Endothelial cell of umbilical vein (primary cell): ENCODE results near the gene HAUS7. TPM values are rescaled to one million over a fixed set of nuclear protein-coding genes. Genes with fewer than 3 reads are reported as not detected.
A peak's percentile ranks its signal among the peaks of the same experiment; 100 is the strongest.

ENCODE experiments used
- Bru-seq: library from RNA; stranded (reverse); fragments of 400-500 nt; gene quantifications from one replicate; lab custom pipeline; 2021; lab: Mats Ljungman, UMichigan
- BruChase-seq, 2 experiments: library from RNA; stranded (reverse); fragments of 400-500 nt; gene quantifications; one replicate each; lab custom pipeline; 2021; lab: Mats Ljungman, UMichigan
- BruUV-seq: library from RNA; stranded (reverse); fragments of 400-500 nt; replicated peaks from 2 replicates; lab custom pipeline; 2021; lab: Mats Ljungman, UMichigan
- CTCF ChIA-PET: fragments of 300-600, 350-600 bp; sonication (Branson Sonifier 250); formaldehyde crosslinking; loops from one replicate; lab custom pipeline; 2021; ENCODE audit warnings: antibody characterized with exemption, inconsistent platforms; lab: Charles Lee
- POLR2A ChIA-PET: fragments of 300-600, 350-600 bp; sonication (Branson Sonifier 250); formaldehyde crosslinking; loops from one replicate; lab custom pipeline; 2021; ENCODE audit warnings: antibody characterized with exemption, inconsistent platforms; lab: Charles Lee
- DNase-seq: peaks from one replicate; pipeline ENCODE4 v3.0.0-alpha.2; 2011; ENCODE audit warnings: low read depth, low spot score
- FAIRE-seq: peaks from 2 replicates; lab custom pipeline; 2011; peaks lifted over from hg19 to GRCh38; lab: Jason Lieb, UNC
- H2AFZ ChIP-seq: 2 replicates; pipeline ENCODE4 v1.6.0; 2012; ENCODE audit warnings: low read depth, low read length, control low read depth, inconsistent platforms
- H3K27ac ChIP-seq: 2 replicates; pipeline ENCODE4 v1.5.1; 2011; ENCODE audit warnings: low read depth, mild to moderate bottlenecking, control low read depth, low read length, moderate library complexity; ENCODE audit not compliant: insufficient read depth
- H3K27me3 ChIP-seq, 2 experiments: 2 replicates each; pipeline versions ENCODE4 v1.6.0 to v1.6.1; 2011; ENCODE audit warnings: low read length in 2 of 2, mixed read lengths in 1 of 2; ENCODE audit not compliant: control insufficient read depth in 2 of 2, insufficient read depth in 2 of 2
- H3K36me3 ChIP-seq, 2 experiments: 2 replicates in 1 of 2; 3 replicates in 1 of 2; pipeline ENCODE4 v1.5.1; 2011; ENCODE audit warnings: low read length in 2 of 2, mild to moderate bottlenecking in 1 of 2, moderate library complexity in 1 of 2; ENCODE audit not compliant: control insufficient read depth in 2 of 2, insufficient read depth in 2 of 2; ENCODE audit errors: extremely low read depth in 1 of 2
- H3K4me1 ChIP-seq: 3 replicates; pipeline ENCODE4 v1.5.1; 2011; ENCODE audit warnings: mild to moderate bottlenecking, low read length; ENCODE audit not compliant: control insufficient read depth, insufficient read depth; ENCODE audit errors: extremely low read depth
- H3K4me2 ChIP-seq: 2 replicates; pipeline ENCODE4 v1.6.1; 2011; ENCODE audit warnings: low read length, control low read depth, mixed read lengths; ENCODE audit not compliant: insufficient read depth
- H3K4me3 ChIP-seq, 3 experiments: fragments of 200-600 bp in 1 of 3; sonication (generic), shearing (Covaris generic) in 1 of 3; replicated peaks in 1 of 3; 2 replicates each; pipeline ENCODE4 v1.5.1; 2011 to 2016; ENCODE audit warnings: control low read depth in 3 of 3, low read length in 3 of 3, mild to moderate bottlenecking in 2 of 3, inconsistent platforms in 1 of 3, low read depth in 1 of 3, moderate library complexity in 1 of 3; ENCODE audit not compliant: insufficient read depth in 1 of 3
- H3K79me2 ChIP-seq: 2 replicates; pipeline ENCODE4 v1.6.0; 2012; ENCODE audit warnings: low read length, inconsistent platforms; ENCODE audit not compliant: control insufficient read depth, insufficient read depth
- H3K9ac ChIP-seq: replicated peaks from 2 replicates; pipeline ENCODE3; 2011; ENCODE audit warnings: low read length, control low read depth; ENCODE audit not compliant: insufficient read depth; ENCODE audit errors: extremely low read depth
- H3K9me1 ChIP-seq: replicated peaks from 3 replicates; pipeline ENCODE4 v1.6.0; 2011; ENCODE audit warnings: mild to moderate bottlenecking, low read length; ENCODE audit not compliant: control insufficient read depth, insufficient read depth; ENCODE audit errors: extremely low read depth
- H3K9me3 ChIP-seq: replicated peaks from 2 replicates; pipeline ENCODE4 v1.5.1; 2012; ENCODE audit warnings: low read length, inconsistent platforms; ENCODE audit not compliant: control insufficient read depth, insufficient read depth
- H4K20me1 ChIP-seq: replicated peaks from 2 replicates; pipeline ENCODE3; 2011; ENCODE audit warnings: mild to moderate bottlenecking, low read length; ENCODE audit not compliant: control insufficient read depth, insufficient read depth; ENCODE audit errors: extremely low read depth
- EZH2 ChIP-seq: IDR thresholded peaks from 2 replicates; pipeline ENCODE4 v1.6.1; 2012; ENCODE audit warnings: borderline replicate concordance, low read depth, mild to moderate bottlenecking, moderate library complexity, low read length, inconsistent platforms; ENCODE audit not compliant: severe bottlenecking
- FOS ChIP-seq: IDR thresholded peaks from 2 replicates; pipeline ENCODE4 v1.6.1; 2011; ENCODE audit warnings: mild to moderate bottlenecking, low read length, moderate library complexity, borderline replicate concordance; ENCODE audit not compliant: insufficient read depth
- GATA2 ChIP-seq: IDR thresholded peaks from 2 replicates; pipeline ENCODE4 v1.7.0; 2011; ENCODE audit warnings: low read depth, mild to moderate bottlenecking, moderate library complexity, mixed read lengths, low read length; ENCODE audit not compliant: insufficient read length, insufficient read depth
- POLR2A ChIP-seq: IDR thresholded peaks from 2 replicates; pipeline ENCODE4 v1.6.1; 2012; ENCODE audit warnings: low read depth, mild to moderate bottlenecking, control low read depth, low read length
- POLR2AphosphoS5 ChIP-seq: IDR thresholded peaks from 2 replicates; pipeline ENCODE4 v1.6.1; 2012; ENCODE audit warnings: low read depth, mild to moderate bottlenecking, control low read depth, low read length, moderate library complexity; ENCODE audit not compliant: insufficient read depth
- dilution Hi-C: fragments of 300-500 bp; cut with MboI; formaldehyde crosslinking; loops from one replicate; pipeline ENCODE4 v1.15.0; 2019; ENCODE audit warnings: low sequenced_read_pairs; ENCODE audit not compliant: extremely low pct_ligation_motif_present
- intact Hi-C: fragments of 100-400 bp; cut with micrococcal nuclease; formaldehyde crosslinking; loops from one replicate; pipeline ENCODE4 v1.10.0; 2022
- long read RNA-seq: library from polyadenylated mRNA; stranded (forward); transcript quantifications from one replicate; pipeline ENCODE4 v2.0.0, GENCODE V29; 2021
- polyA minus RNA-seq, 3 experiments: library from RNA; depleted of rRNA, polyadenylated mRNA; stranded (reverse); fragments of >200 nt; gene quantifications; 1 replicate in 1 of 3; 2 replicates in 2 of 3; pipeline ENCODE4 v1.2.3, GENCODE V29; 2011
- polyA plus RNA-seq, 4 experiments: library from polyadenylated mRNA; depleted of rRNA in 3 of 4; stranded (reverse) in 3 of 4; unstranded in 1 of 4; fragments of >200 nt; gene quantifications; 2 replicates each; pipeline versions ENCODE4 v1.2.1 to v1.2.3, GENCODE V29; 2011 to 2012; ENCODE audit warnings: missing spikeins in 1 of 4
- total RNA-seq: library from RNA; stranded (reverse); gene quantifications from 2 replicates; pipeline ENCODE4 v1.2.3, GENCODE V29; 2021
- TF ChIP-seq, protein P1 (sequence below): IDR thresholded peaks from 2 replicates; pipeline ENCODE4 v1.6.1; 2011; ENCODE audit not compliant: insufficient read depth, insufficient read length
- TF ChIP-seq, protein P2 (sequence below), 2 donors: IDR thresholded peaks; 1 replicate in 1 of 2; 2 replicates in 1 of 2; pipeline ENCODE4 v1.5.1; 2011; ENCODE audit warnings: low read length in 2 of 2, mild to moderate bottlenecking in 2 of 2, moderate library complexity in 2 of 2, control low read depth in 1 of 2, inconsistent platforms in 1 of 2, low read depth in 1 of 2; ENCODE audit not compliant: insufficient read depth in 1 of 2; ENCODE audit errors: extremely low read depth in 1 of 2

The HAUS7 gene
- total RNA-seq (30.6 and 46.4 TPM in 2 replicates), polyA plus RNA-seq (31.0 and 33.4 TPM in 2 replicates), polyA minus RNA-seq (16.4 and 29.5 TPM in 2 replicates), Bru-seq, nascent RNA (percentile 24 among the genes with signal in this experiment), BruChase-seq, experiment 1, labeled RNA remaining after a 6-hour chase (percentile 29 among the genes with signal in this experiment), BruChase-seq, experiment 2, labeled RNA remaining after a 2-hour chase (percentile 32 among the genes with signal in this experiment)
- polyA plus RNA-seq (2011; cell fraction: cytosol; rRNA removed), result 28.1 and 34.5 TPM in 2 replicates
- polyA plus RNA-seq (2011; cell fraction: nucleus; rRNA removed), result 76.6 and 103 TPM in 2 replicates
- 23.4 and 27.4 TPM in 2 replicates for polyA plus RNA-seq (2012)
- 34.5 TPM for polyA minus RNA-seq (2011; cell fraction: cytosol; rRNA and poly(A)+ RNA removed)
- polyA minus RNA-seq (2011; cell fraction: nucleus; rRNA and poly(A)+ RNA removed), result 10.4 and 11.6 TPM in 2 replicates
- long read RNA-seq, transcript HAUS7-202 (10 exons, 1,363 nt), result major isoform, 70 of 72 reads
- long read RNA-seq, partial matches to known transcripts, result 0 of 72 reads
- long read RNA-seq, other reads (novel, unspliced or antisense), result 2 of 72 reads

DNA sequence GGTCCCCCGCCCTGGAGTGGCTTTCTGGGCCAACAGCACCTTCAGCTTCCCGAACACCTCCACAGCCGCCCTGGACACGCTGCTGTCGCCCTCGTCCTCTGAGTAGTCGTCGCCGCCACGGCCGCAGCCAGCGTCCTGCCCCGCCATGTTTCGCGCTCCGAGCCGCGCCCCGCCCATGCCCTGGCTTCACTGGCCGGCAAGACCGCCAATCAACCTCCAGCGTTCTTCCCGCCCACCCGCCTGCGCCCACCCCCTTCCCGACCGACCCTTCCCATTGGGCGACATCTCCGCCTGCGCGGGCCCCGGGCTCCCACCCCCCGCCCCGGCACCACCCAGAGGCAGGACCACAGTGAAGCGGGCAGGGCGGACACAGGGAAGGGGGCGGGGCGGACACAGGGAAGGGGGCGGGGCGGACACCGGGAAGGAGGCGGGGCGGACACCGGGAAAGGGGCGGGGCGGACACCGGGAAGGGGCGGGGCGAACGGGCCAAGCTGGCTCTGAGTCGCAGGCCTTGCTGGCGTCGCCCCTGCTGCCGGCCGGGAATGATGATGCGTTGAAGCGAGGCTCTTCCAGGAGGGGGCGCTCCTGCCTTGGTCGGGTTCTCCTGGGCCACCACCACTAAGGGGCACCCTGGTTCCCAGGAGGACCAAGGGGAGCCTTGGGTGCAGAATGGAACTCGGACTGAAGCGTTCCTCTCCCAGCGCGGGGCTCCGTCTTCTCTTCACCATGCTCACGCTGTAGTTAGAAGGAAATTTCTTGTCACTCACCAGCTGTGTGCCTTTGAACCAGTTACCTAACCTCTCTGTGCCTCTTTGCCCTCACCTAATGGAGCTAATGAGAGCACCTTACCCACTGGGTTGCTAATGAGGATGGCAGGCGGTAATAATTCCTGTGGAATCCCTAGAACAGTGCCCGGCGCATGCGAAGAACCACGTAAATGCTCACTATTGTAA, at the start of gene HAUS7:
TSS of gene HAUS7 (minus strand) at position 166 of the 953 bp plus-strand sequence. CDS start at position 147, 19 bp downstream.
- H2AFZ ChIP-seq, result peak within 1 kb of the TSS; percentile 79
- DNase-seq (peak; percentile 92), FAIRE-seq (peak; percentile 97)
- H3K36me3 ChIP-seq, result no peaks in the 10 kb centered on the region
- ChIA-PET CTCF (interaction anchor here (0.6 to 6.8 kb wide), 14 partner anchors 10 to 529 kb away, joined by 3 to 189 read pairs (median 6); partner anchors contain the start of gene BGN), POLR2A (interaction anchor here (2.2 kb wide), 1 partner anchor 25 kb away, joined by 9 read pairs; the partner anchor contains the start of gene BGN)
- no peaks in the 10 kb centered on the region for H3K9me3 ChIP-seq
- peaks cover 4% of the 10 kb centered on the region for H3K79me2 ChIP-seq
- H3K9ac ChIP-seq, result peak within 1 kb of the TSS; percentile 69
- dilution Hi-C loops, result no loop called here
- H3K9me1 ChIP-seq, result no peaks in the 10 kb centered on the region
- peak within 1 kb of the TSS; percentile 53 for H3K27ac ChIP-seq
- TF ChIP-seq POLR2A (no peak), POLR2AphosphoS5 (no peak), GATA2 (no peak), EZH2 (no peak), FOS (no peak)
- TF ChIP-seq, protein P1, sequence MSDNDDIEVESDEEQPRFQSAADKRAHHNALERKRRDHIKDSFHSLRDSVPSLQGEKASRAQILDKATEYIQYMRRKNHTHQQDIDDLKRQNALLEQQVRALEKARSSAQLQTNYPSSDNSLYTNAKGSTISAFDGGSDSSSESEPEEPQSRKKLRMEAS, result no peak
- TF ChIP-seq, protein P2, sequence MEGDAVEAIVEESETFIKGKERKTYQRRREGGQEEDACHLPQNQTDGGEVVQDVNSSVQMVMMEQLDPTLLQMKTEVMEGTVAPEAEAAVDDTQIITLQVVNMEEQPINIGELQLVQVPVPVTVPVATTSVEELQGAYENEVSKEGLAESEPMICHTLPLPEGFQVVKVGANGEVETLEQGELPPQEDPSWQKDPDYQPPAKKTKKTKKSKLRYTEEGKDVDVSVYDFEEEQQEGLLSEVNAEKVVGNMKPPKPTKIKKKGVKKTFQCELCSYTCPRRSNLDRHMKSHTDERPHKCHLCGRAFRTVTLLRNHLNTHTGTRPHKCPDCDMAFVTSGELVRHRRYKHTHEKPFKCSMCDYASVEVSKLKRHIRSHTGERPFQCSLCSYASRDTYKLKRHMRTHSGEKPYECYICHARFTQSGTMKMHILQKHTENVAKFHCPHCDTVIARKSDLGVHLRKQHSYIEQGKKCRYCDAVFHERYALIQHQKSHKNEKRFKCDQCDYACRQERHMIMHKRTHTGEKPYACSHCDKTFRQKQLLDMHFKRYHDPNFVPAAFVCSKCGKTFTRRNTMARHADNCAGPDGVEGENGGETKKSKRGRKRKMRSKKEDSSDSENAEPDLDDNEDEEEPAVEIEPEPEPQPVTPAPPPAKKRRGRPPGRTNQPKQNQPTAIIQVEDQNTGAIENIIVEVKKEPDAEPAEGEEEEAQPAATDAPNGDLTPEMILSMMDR (IDR thresholded peaks at IDR 0.05; ENCODE audit: extremely low read depth in 1 of 2, insufficient read depth in 1 of 2, low read depth in 1 of 2, low read length in 2 of 2), result peak; percentile 51 to 74
- H3K27me3 ChIP-seq, result no peaks in the 10 kb centered on the region
- H3K4me1 ChIP-seq, result peaks cover 15% of the 10 kb centered on the region
- H4K20me1 ChIP-seq, result no peaks in the 10 kb centered on the region
- H3K4me2 ChIP-seq, result peak within 1 kb of the TSS; percentile 85
- peak within 1 kb of the TSS; percentile 61 to 73 (median 64) for H3K4me3 ChIP-seq
- BruUV-seq, result no TSS peak
- intact Hi-C loops, result loop anchor here (1.0 kb wide), 3 partner anchors 25 to 511 kb away; no protein-coding TSS in a partner anchor
